Measurements from ENCODE around the gene PMM1.
A peak's percentile ranks its signal among the peaks of the same experiment; 100 is the strongest.
"Not testable (repeated sequence)": the region's sequence is repeated elsewhere in the genome, so short reads cannot be mapped to it uniquely, and the experiment has no call there.

PMM1 gene

GRCh38 chr22:41563051-41563711, 26.5 kb downstream of the PMM1 start:
- DNase-seq (ENCODE audit: low spot score) = peak; percentile 74

DNA sequence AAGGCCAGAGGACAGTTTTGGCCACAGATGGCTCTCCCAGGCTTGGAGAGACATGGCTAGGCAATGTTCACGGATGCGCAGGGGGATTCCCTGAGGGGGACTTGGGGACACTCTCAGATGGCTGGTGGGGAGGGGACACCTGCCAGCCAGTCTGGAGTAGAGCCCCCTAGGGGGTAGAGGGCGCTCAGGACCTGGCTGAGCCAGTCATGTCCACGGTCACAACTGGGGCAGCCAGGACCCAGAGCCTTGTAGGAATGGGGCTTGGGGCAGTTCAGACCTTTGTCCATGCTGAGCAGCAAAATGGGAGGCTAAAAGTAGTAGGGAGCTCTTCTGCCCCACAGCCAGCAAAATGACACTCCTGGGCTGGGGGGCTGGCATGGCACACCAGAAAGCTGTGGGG, 27.2 kb downstream of the PMM1 start:
- no peak for DNase-seq (ENCODE audit: low spot score)

DNA sequence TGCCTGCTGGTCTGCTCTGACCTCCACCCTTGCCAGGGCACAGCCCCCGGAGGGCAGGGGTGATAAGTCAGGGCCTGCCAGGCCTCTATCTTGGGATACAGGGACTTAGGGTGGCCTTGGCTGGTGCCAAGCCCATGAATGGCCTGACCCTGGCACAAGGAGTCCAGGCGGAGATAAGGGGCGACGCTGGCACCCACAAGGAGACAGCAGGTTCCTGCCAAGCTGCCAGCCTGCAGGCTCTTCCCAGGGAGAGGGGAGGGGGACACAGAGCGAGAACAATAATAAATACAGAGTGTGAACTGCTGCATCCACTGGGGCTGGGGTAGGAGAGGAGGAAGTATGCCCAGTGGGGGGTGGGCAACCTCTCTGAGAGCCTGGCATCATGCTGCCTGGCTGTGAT, 27.9 kb downstream of the PMM1 start:
- no peak for DNase-seq (ENCODE audit: low spot score)

DNA sequence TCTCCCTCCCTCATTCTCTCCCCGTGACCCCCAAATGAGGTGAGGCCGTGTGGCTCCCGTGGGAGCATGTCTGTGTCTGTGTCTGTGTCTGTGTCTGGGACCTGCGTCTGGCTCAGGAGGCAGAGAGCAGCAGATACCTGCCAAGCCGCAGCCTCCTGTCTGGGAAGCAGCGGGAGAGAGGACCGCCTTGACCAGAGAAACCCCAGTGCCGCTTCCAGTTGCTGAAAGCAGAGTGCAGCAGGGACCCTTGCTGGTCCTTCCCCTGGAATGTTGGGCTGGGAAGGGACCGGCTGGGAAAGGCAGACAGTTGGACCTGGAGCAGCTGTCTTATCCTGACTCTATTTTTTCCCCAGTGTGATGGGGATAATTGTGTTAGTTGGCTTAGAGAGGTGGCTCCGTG, 28.3 kb downstream of the PMM1 start:
- DNase-seq (ENCODE audit: low spot score) = no peak

DNA sequence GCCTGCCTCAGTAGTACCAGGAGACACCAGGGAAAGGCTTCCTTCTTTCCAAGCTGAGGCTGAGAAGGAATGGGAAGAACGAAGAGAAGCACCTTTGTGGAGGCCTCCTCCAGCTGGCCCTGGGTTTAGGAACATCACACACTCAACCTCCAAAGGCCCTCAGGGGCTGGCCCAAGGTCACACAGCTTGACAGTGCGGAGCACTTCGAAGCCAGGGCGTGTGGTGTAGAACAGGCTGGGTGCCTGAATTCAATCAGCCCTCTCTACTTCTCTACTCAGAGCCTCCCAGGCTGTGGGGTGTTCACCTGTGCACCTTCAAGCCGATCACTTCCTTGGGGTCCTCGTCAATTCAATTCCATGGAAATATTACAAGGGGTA, 29.6 kb downstream of the PMM1 start:
- no peak for DNase-seq (ENCODE audit: low spot score)

DNA sequence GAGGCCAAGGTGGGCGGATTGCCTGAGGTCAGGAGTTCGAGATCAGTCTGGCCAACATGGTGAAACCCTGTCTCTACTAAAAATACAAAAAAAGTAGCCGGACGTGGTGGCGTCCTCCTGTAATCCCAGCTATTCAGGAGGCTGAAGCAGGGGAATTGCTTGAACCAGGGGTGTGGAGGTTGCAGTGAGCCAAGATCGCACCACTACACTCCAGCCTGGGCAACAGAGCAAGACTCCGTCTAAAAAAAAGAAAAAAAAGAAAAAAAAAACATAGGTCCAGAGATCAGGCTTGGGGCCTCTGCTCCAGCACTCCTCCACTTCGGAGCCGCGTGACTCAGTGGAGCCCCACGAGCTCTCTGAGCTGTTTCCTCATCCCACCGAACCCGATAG, 31.4 kb downstream of the PMM1 start:
- DNase-seq (ENCODE audit: low spot score) = not testable (repeated sequence)

DNA sequence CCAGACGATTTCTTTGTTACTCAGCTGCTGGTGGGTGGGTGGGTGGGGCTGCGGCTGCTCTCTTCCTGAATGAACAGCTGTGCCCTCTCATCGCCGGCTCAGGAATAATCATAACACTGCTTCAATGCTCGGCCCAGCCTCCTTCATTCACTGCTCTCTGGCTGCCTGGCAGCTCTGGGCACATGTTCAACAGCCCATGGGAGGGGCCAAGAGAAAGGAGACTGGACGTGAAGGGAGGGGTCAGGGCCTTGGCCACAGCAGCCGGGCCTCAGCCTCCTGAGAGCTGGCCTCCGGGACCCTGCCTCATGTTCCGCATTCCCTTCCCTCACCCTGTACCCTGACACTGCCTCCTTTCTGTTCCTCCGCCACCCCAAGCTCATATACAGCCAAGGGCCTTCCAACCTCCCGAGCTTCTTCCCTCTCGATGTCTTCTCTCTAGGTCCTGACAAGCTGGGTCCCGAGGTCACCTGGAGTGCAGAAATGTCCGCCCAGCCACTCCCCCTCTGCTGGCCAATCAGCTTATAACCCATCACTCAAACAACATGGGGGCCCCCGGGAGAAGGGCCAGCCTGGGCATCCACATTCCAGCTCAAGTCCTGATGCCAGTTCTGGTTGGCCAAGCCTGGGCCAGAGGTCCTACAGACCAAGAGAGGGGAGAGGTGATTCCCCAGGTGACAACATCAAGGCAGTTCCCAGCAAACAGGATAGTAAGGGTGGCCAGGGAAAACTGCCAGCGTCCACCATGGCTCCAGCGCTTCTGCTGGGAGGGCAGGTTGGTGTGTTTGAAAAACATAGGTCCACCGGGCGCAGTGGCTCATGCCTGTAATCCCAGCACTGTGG, 32.0 kb downstream of the PMM1 start:
- DNase-seq (ENCODE audit: low spot score) = peak; percentile 87

GRCh38 chr22:41556561-41556960, 33.1 kb downstream of the PMM1 start:
- DNase-seq (ENCODE audit: low spot score) = no peak

- no peak for DNase-seq (ENCODE audit: low spot score)
Measured at GRCh38 chr22:41555325-41555982, 34.2 kb downstream of the PMM1 start.

GRCh38 chr22:41551877-41552582, 37.6 kb downstream of the PMM1 start:
- no peak for DNase-seq (ENCODE audit: low spot score)

DNA sequence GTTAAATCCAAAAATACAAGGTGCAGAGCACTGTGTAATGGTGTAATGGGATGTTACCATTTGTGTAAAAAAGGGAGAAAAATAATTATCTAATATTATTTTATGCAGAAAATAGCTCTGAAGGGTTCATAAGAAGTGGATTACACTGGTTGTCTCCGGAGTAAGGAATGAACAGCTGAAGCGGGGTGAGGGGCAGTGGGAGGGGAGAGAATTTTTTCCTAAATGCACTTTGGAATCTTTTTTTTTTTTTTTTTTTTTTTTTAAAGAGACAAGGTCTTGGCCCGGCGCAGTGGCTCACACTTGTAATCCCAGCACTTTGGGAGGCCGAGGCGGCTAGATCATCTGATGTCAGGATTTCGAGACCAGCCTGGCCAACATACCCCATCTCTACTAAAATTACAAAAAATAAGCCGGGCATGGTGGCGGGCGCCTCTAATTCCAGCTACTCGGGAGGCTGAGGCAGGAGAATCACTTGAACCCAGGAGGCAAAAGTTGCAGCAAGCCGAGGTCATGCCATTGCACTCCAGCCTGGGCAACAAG, 38.6 kb downstream of the PMM1 start:
- no peak for DNase-seq (ENCODE audit: low spot score)

- no peak for DNase-seq (ENCODE audit: low spot score)
Measured at GRCh38 chr22:41548830-41549211, 40.8 kb downstream of the PMM1 start.

- DNase-seq (ENCODE audit: low spot score) = no peak
Measured at GRCh38 chr22:41544671-41545476, 44.8 kb downstream of the PMM1 start.

DNA sequence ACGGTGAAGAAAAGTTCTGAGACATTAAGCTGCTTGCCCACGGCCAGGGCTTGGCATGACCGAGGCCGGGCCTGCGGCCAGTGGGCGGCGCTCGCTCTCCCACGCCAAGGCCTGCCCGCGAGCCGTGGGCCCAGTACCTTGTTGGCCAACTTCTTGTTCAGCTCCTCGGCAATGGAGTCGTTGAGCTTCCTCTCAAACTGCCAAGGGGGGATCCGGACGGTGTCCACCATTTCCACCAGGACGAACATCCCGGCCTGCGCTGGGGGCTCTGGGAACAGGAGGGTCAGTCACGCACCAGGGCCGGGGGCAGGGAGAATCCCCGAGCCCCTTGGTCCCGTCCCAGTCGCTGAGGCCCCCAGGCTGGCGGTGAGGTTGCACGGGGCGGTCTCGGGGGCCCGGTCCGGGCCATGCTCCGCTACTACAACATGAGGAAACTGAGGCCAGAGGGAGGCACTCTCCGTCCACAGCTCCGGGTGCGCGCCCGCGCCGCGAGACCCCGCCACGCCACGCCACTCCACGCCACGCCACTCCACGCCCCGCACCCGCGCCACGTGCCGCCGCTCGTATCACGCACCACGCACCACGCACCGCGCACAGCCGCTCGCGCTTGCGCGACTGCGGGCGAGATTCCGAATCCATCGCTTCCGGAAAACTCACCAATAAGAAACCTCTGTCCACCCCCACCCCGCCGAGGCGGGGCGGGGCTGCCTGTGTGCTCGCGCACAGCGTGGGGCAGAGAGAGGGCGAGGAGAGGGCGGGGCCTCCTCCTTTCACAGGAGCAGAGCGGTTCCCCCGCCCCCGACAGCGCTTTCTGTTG, 45.6 kb downstream of the PMM1 start, which contains the start of gene POLR3H:
Gene POLR3H, minus strand, starts transcription at position 617 of the 817 bp plus-strand sequence. Its CDS starts 369 bp downstream, at position 248.
- DNase-seq (ENCODE audit: low spot score) = peak; percentile 99

DNA sequence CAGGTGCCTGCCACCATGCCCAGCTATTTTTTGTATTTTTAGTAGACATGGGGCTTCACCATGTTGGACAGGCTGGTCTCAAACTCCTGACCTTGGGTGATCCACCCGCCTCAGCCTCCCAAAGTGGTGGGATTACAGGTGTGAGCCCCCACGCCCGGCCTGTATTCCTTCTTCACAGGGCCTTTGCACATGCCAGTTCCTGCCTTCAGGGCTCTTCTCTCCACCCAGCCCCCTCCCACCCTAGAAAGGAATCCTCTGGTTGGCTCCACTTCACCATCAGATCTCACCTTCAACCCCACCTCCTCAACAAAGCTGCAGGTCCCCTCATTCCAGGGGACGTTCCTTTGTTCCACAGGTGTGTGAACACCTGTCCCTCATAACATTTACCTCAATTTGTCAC, 47.4 kb downstream of the PMM1 start:
- no peak for DNase-seq (ENCODE audit: low spot score)

GRCh38 chr22:41541484-41541883, 48.2 kb downstream of the PMM1 start:
- DNase-seq (ENCODE audit: low spot score) = no peak

DNA sequence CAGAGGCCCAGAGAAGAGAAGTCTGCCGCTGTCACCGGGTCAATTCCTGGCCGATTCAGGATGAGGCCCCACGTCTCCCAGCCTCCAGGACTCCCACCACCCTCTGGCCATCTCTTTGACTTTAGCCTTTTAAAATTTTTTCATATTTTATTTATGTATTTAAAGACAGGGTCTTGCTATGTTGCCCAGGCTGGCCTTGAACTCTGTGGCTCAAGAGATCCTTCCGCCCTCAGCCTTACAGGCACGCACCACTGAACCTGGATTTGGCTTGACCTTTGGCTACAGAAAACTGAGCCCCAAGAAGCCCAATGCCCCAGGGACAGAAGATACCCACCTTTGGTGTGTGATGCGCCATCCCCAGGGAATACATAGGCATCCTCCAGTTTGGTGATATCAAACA, 49.3 kb downstream of the PMM1 start:
- DNase-seq (ENCODE audit: low spot score) = no peak

GRCh38 chr22:41540006-41540315, 49.7 kb downstream of the PMM1 start:
- DNase-seq (ENCODE audit: low spot score) = no peak

GRCh38 chr22:41539146-41540005, 50.3 kb downstream of the PMM1 start:
- DNase-seq (ENCODE audit: low spot score) = no peak

DNA sequence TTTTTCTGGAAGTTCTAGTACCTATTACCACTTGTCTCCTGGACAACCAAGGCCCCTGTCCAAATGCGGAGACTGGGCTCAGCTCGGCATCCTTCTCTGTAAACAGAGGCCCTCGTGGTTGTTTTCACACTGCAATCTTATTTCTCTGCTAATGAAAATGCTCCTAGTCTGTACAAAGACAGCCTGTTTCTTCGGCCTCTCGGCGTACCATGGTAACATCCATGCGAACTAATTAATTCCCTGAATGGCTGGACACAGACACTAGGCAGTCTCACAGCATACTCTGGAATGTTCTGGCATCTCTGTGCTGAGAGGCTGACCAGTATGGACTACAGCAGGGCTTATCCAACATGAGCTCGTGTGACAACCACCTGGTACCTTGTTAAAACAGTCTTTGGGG, 51.1 kb downstream of the PMM1 start:
- no peak for DNase-seq (ENCODE audit: low spot score)
